ENCODE measurements around the gene PTPDC1.

The PTPDC1 gene

GRCh38 chr9:94084314-94084713 is at the start of gene PTPDC1:
Gene PTPDC1 (plus strand): TSS chr9:94084464. CDS start chr9:94084531, 67 bp downstream.
- no peak for DNase-seq (ENCODE audit: low read depth)

- DNase-seq (ENCODE audit: low read depth), result no peak
Observed at GRCh38 chr9:94034511-94034910, 49.8 kb upstream of the PTPDC1 start.

GRCh38 chr9:94039786-94040185 is 44.5 kb upstream of the PTPDC1 start:
- no peak for DNase-seq (ENCODE audit: low read depth)

GRCh38 chr9:94042516-94043360 is 41.5 kb upstream of the PTPDC1 start:
- DNase-seq (ENCODE audit: low read depth), result no peak

- no peak for DNase-seq (ENCODE audit: low read depth)
Observed at GRCh38 chr9:94054716-94055115, 29.5 kb upstream of the PTPDC1 start.

GRCh38 chr9:94056442-94056974 is 27.8 kb upstream of the PTPDC1 start:
- no peak for DNase-seq (ENCODE audit: low read depth)

- no peak for DNase-seq (ENCODE audit: low read depth)
Observed at GRCh38 chr9:94057918-94058317, 26.3 kb upstream of the PTPDC1 start.

GRCh38 chr9:94061864-94062263 is 22.4 kb upstream of the PTPDC1 start:
- no peak for DNase-seq (ENCODE audit: low read depth)

- peak; percentile 46 for DNase-seq (ENCODE audit: low read depth)
Observed at GRCh38 chr9:94065535-94065961, 18.7 kb upstream of the PTPDC1 start.

- no peak for DNase-seq (ENCODE audit: low read depth)
Observed at GRCh38 chr9:94068257-94068656, 16.0 kb upstream of the PTPDC1 start.

GRCh38 chr9:94076557-94076956 is 7.7 kb upstream of the PTPDC1 start:
- no peak for DNase-seq (ENCODE audit: low read depth)

- no peak for DNase-seq (ENCODE audit: low read depth)
Observed at GRCh38 chr9:94078086-94078485, 6.2 kb upstream of the PTPDC1 start.

- no peak for DNase-seq (ENCODE audit: low read depth)
Observed at GRCh38 chr9:94079236-94079635, 5.0 kb upstream of the PTPDC1 start.

- no peak for DNase-seq (ENCODE audit: low read depth)
Observed at GRCh38 chr9:94080249-94080648, 4.0 kb upstream of the PTPDC1 start.

GRCh38 chr9:94081435-94081834 is 2.8 kb upstream of the PTPDC1 start:
- no peak for DNase-seq (ENCODE audit: low read depth)

GRCh38 chr9:94081864-94082463 is 2.3 kb upstream of the PTPDC1 start:
- DNase-seq (ENCODE audit: low read depth), result no peak

- no peak for DNase-seq (ENCODE audit: low read depth)
Observed at GRCh38 chr9:94082553-94082952, 1.7 kb upstream of the PTPDC1 start.

- no peak for DNase-seq (ENCODE audit: low read depth)
Observed at GRCh38 chr9:94082956-94083355, 1.3 kb upstream of the PTPDC1 start.

GRCh38 chr9:94083384-94083783 is 880 bp upstream of the PTPDC1 start:
- no peak for DNase-seq (ENCODE audit: low read depth)

- no peak for DNase-seq (ENCODE audit: low read depth)
Observed at GRCh38 chr9:94085062-94085639, 887 bp downstream of the PTPDC1 start.

GRCh38 chr9:94086486-94087345 is 2.5 kb downstream of the PTPDC1 start:
- DNase-seq (ENCODE audit: low read depth), result no peak

Measured in activated T-cell treated with anti-CD3 and anti-CD28 coated beads for 48 hours (primary cell).